Endothelial cell of umbilical vein (primary cell): ENCODE results near the gene PHC2. TPM values are rescaled to one million over a fixed set of nuclear protein-coding genes. Genes with fewer than 3 reads are reported as not detected.

Source experiments
- BruUV-seq: library from RNA; stranded (reverse); fragments of 400-500 nt; replicated peaks from 2 replicates; lab custom pipeline; 2021; lab: Mats Ljungman, UMichigan
- CTCF ChIA-PET: fragments of 300-600, 350-600 bp; sonication (Branson Sonifier 250); formaldehyde crosslinking; loops from one replicate; lab custom pipeline; 2021; ENCODE audit warnings: antibody characterized with exemption, inconsistent platforms; lab: Charles Lee
- POLR2A ChIA-PET: fragments of 300-600, 350-600 bp; sonication (Branson Sonifier 250); formaldehyde crosslinking; loops from one replicate; lab custom pipeline; 2021; ENCODE audit warnings: antibody characterized with exemption, inconsistent platforms; lab: Charles Lee
- DNase-seq: peaks from one replicate; pipeline ENCODE4 v3.0.0-alpha.2; 2011; ENCODE audit warnings: low read depth, low spot score
- FAIRE-seq: peaks from 2 replicates; lab custom pipeline; 2011; peaks lifted over from hg19 to GRCh38; lab: Jason Lieb, UNC
- H2AFZ ChIP-seq: 2 replicates; pipeline ENCODE4 v1.6.0; 2012; ENCODE audit warnings: low read depth, low read length, control low read depth, inconsistent platforms
- H3K27ac ChIP-seq: 2 replicates; pipeline ENCODE4 v1.5.1; 2011; ENCODE audit warnings: low read depth, mild to moderate bottlenecking, control low read depth, low read length, moderate library complexity; ENCODE audit not compliant: insufficient read depth
- H3K27me3 ChIP-seq, 2 experiments: 2 replicates each; pipeline versions ENCODE4 v1.6.0 to v1.6.1; 2011; ENCODE audit warnings: low read length in 2 of 2, mixed read lengths in 1 of 2; ENCODE audit not compliant: control insufficient read depth in 2 of 2, insufficient read depth in 2 of 2
- H3K36me3 ChIP-seq, 2 experiments: 2 replicates in 1 of 2; 3 replicates in 1 of 2; pipeline ENCODE4 v1.5.1; 2011; ENCODE audit warnings: low read length in 2 of 2, mild to moderate bottlenecking in 1 of 2, moderate library complexity in 1 of 2; ENCODE audit not compliant: control insufficient read depth in 2 of 2, insufficient read depth in 2 of 2; ENCODE audit errors: extremely low read depth in 1 of 2
- H3K4me1 ChIP-seq: 3 replicates; pipeline ENCODE4 v1.5.1; 2011; ENCODE audit warnings: mild to moderate bottlenecking, low read length; ENCODE audit not compliant: control insufficient read depth, insufficient read depth; ENCODE audit errors: extremely low read depth
- H3K4me2 ChIP-seq: 2 replicates; pipeline ENCODE4 v1.6.1; 2011; ENCODE audit warnings: low read length, control low read depth, mixed read lengths; ENCODE audit not compliant: insufficient read depth
- H3K4me3 ChIP-seq, 3 experiments: fragments of 200-600 bp in 1 of 3; sonication (generic), shearing (Covaris generic) in 1 of 3; replicated peaks in 1 of 3; 2 replicates each; pipeline ENCODE4 v1.5.1; 2011 to 2016; ENCODE audit warnings: control low read depth in 3 of 3, low read length in 3 of 3, mild to moderate bottlenecking in 2 of 3, inconsistent platforms in 1 of 3, low read depth in 1 of 3, moderate library complexity in 1 of 3; ENCODE audit not compliant: insufficient read depth in 1 of 3
- H3K79me2 ChIP-seq: 2 replicates; pipeline ENCODE4 v1.6.0; 2012; ENCODE audit warnings: low read length, inconsistent platforms; ENCODE audit not compliant: control insufficient read depth, insufficient read depth
- H3K9ac ChIP-seq: replicated peaks from 2 replicates; pipeline ENCODE3; 2011; ENCODE audit warnings: low read length, control low read depth; ENCODE audit not compliant: insufficient read depth; ENCODE audit errors: extremely low read depth
- H3K9me1 ChIP-seq: replicated peaks from 3 replicates; pipeline ENCODE4 v1.6.0; 2011; ENCODE audit warnings: mild to moderate bottlenecking, low read length; ENCODE audit not compliant: control insufficient read depth, insufficient read depth; ENCODE audit errors: extremely low read depth
- H3K9me3 ChIP-seq: replicated peaks from 2 replicates; pipeline ENCODE4 v1.5.1; 2012; ENCODE audit warnings: low read length, inconsistent platforms; ENCODE audit not compliant: control insufficient read depth, insufficient read depth
- H4K20me1 ChIP-seq: replicated peaks from 2 replicates; pipeline ENCODE3; 2011; ENCODE audit warnings: mild to moderate bottlenecking, low read length; ENCODE audit not compliant: control insufficient read depth, insufficient read depth; ENCODE audit errors: extremely low read depth
- EZH2 ChIP-seq: IDR thresholded peaks from 2 replicates; pipeline ENCODE4 v1.6.1; 2012; ENCODE audit warnings: borderline replicate concordance, low read depth, mild to moderate bottlenecking, moderate library complexity, low read length, inconsistent platforms; ENCODE audit not compliant: severe bottlenecking
- FOS ChIP-seq: IDR thresholded peaks from 2 replicates; pipeline ENCODE4 v1.6.1; 2011; ENCODE audit warnings: mild to moderate bottlenecking, low read length, moderate library complexity, borderline replicate concordance; ENCODE audit not compliant: insufficient read depth
- GATA2 ChIP-seq: IDR thresholded peaks from 2 replicates; pipeline ENCODE4 v1.7.0; 2011; ENCODE audit warnings: low read depth, mild to moderate bottlenecking, moderate library complexity, mixed read lengths, low read length; ENCODE audit not compliant: insufficient read length, insufficient read depth
- JUN ChIP-seq: IDR thresholded peaks from 2 replicates; pipeline ENCODE4 v1.6.1; 2011; ENCODE audit warnings: borderline replicate concordance, low read depth; ENCODE audit not compliant: insufficient read length, insufficient read depth
- MYC ChIP-seq: IDR thresholded peaks from one replicate; pipeline ENCODE4 v1.6.1; 2011; ENCODE audit warnings: mild to moderate bottlenecking, low read depth, low read length
- POLR2A ChIP-seq: IDR thresholded peaks from 2 replicates; pipeline ENCODE4 v1.6.1; 2012; ENCODE audit warnings: low read depth, mild to moderate bottlenecking, control low read depth, low read length
- POLR2AphosphoS5 ChIP-seq: IDR thresholded peaks from 2 replicates; pipeline ENCODE4 v1.6.1; 2012; ENCODE audit warnings: low read depth, mild to moderate bottlenecking, control low read depth, low read length, moderate library complexity; ENCODE audit not compliant: insufficient read depth
- dilution Hi-C: fragments of 300-500 bp; cut with MboI; formaldehyde crosslinking; loops from one replicate; pipeline ENCODE4 v1.15.0; 2019; ENCODE audit warnings: low sequenced_read_pairs; ENCODE audit not compliant: extremely low pct_ligation_motif_present
- intact Hi-C: fragments of 100-400 bp; cut with micrococcal nuclease; formaldehyde crosslinking; loops from one replicate; pipeline ENCODE4 v1.10.0; 2022
- polyA plus RNA-seq, 4 experiments: library from polyadenylated mRNA; depleted of rRNA in 3 of 4; stranded (reverse) in 3 of 4; unstranded in 1 of 4; fragments of >200 nt; gene quantifications; 2 replicates each; pipeline versions ENCODE4 v1.2.1 to v1.2.3, GENCODE V29; 2011 to 2012; ENCODE audit warnings: missing spikeins in 1 of 4
- total RNA-seq: library from RNA; stranded (reverse); gene quantifications from 2 replicates; pipeline ENCODE4 v1.2.3, GENCODE V29; 2021
- TF ChIP-seq, protein P1 (sequence below), 2 donors: IDR thresholded peaks; 1 replicate in 1 of 2; 2 replicates in 1 of 2; pipeline ENCODE4 v1.5.1; 2011; ENCODE audit warnings: low read length in 2 of 2, mild to moderate bottlenecking in 2 of 2, moderate library complexity in 2 of 2, control low read depth in 1 of 2, inconsistent platforms in 1 of 2, low read depth in 1 of 2; ENCODE audit not compliant: insufficient read depth in 1 of 2; ENCODE audit errors: extremely low read depth in 1 of 2
- TF ChIP-seq, protein P2 (sequence below): IDR thresholded peaks from 2 replicates; pipeline ENCODE4 v1.6.1; 2011; ENCODE audit not compliant: insufficient read depth, insufficient read length

The PHC2 gene
- total and polyA plus RNA-seq, 2 donors (not counting 3 experiments of a cell fraction or from before 2014, with no cell fraction given) = 65.6 to 79.0 TPM

DNA sequence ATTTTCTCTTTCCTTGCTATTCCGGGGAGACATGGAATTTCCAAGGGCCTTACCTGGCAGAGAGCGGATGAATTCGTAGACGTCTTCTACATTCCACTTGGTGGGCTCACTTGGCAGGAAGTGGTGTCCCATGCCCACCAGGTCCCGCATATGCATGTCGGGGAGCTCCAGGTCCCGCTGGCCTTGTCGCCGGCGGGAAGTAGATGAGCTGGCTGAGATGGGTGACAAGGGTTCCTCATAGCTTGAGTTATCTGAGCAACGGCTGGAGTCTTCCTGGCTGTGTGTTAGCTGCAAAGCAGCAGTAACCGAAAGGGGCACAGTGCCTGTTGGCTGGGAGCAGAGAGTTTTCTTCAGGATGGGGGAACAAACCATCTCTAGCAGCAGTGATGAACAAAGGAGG is 102.1 kb downstream of the PHC2 start:
- no TSS peak for BruUV-seq
- FAIRE-seq (no peak), DNase-seq (no peak)
- Histone ChIP-seq H4K20me1 (no peaks in the 10 kb centered on the region), H3K9me3 (no peaks in the 10 kb centered on the region), H2AFZ (no peak overlapping the region), H3K27ac (no peak overlapping the region), H3K4me3 (no peak overlapping the region), H3K9ac (no peak overlapping the region), H3K36me3 (peaks cover 47 to 81% of the 10 kb centered on the region in 2 experiments), H3K27me3 (no peaks in the 10 kb centered on the region), H3K79me2 (peaks cover 19% of the 10 kb centered on the region), H3K4me2 (no peak overlapping the region), H3K9me1 (no peaks in the 10 kb centered on the region), H3K4me1 (peaks cover 2% of the 10 kb centered on the region)
- ChIA-PET POLR2A (interaction anchor here (1.5 kb wide), 1 partner anchor 9 kb away, joined by 4 read pairs; the partner anchor contains the start of gene A3GALT2), CTCF (interaction anchor here (1.3 kb wide), 1 partner anchor 9 kb away, joined by 3 read pairs; no protein-coding TSS in a partner anchor)
- TF ChIP-seq MYC = no peak
- TF ChIP-seq POLR2AphosphoS5 = no peak
- TF ChIP-seq, protein P1, sequence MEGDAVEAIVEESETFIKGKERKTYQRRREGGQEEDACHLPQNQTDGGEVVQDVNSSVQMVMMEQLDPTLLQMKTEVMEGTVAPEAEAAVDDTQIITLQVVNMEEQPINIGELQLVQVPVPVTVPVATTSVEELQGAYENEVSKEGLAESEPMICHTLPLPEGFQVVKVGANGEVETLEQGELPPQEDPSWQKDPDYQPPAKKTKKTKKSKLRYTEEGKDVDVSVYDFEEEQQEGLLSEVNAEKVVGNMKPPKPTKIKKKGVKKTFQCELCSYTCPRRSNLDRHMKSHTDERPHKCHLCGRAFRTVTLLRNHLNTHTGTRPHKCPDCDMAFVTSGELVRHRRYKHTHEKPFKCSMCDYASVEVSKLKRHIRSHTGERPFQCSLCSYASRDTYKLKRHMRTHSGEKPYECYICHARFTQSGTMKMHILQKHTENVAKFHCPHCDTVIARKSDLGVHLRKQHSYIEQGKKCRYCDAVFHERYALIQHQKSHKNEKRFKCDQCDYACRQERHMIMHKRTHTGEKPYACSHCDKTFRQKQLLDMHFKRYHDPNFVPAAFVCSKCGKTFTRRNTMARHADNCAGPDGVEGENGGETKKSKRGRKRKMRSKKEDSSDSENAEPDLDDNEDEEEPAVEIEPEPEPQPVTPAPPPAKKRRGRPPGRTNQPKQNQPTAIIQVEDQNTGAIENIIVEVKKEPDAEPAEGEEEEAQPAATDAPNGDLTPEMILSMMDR (IDR thresholded peaks at IDR 0.05; ENCODE audit: extremely low read depth in 1 of 2, insufficient read depth in 1 of 2, low read depth in 1 of 2, low read length in 2 of 2) = no peak
- no peak for TF ChIP-seq FOS
- no peak for TF ChIP-seq GATA2
- TF ChIP-seq, protein P2, sequence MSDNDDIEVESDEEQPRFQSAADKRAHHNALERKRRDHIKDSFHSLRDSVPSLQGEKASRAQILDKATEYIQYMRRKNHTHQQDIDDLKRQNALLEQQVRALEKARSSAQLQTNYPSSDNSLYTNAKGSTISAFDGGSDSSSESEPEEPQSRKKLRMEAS = no peak
- no peak for TF ChIP-seq EZH2
- no peak for TF ChIP-seq POLR2A
- no peak for TF ChIP-seq JUN
- intact Hi-C loops (no loop called here), dilution Hi-C loops (no loop called here)
